HepG2 (cell line): ENCODE data around the gene SEC23IP. TPM values are rescaled to one million over a fixed set of nuclear protein-coding genes. Genes with fewer than 3 reads are reported as not detected.

Experiments
- ATAC-seq: fragments of 200-7000 bp; cut with Tn5 transposase; 3 replicates; pipeline ENCODE4 v1.9.1; 2020; ENCODE audit warnings: mild to moderate bottlenecking, moderate library complexity
- BruUV-seq: library from RNA; stranded (reverse); fragments of 400-500 nt; replicated peaks from 2 replicates; lab custom pipeline; 2021; lab: Mats Ljungman, UMichigan
- CTCF ChIA-PET: fragments of 300-600 bp; formaldehyde crosslinking; extraction: SDS; loops from one replicate; lab custom pipeline; 2021; ENCODE audit warnings: low total read pairs, inconsistent platforms, low intra/inter-chr PET ratio; lab: Yijun Ruan, JAX
- POLR2A ChIA-PET: fragments of 350-600 bp; sonication (Branson Sonifier 250); formaldehyde crosslinking; loops from one replicate; lab custom pipeline; 2020; ENCODE audit warnings: antibody characterized with exemption, inconsistent platforms; lab: Yijun Ruan, JAX
- DNase-seq: peaks from one replicate; pipeline ENCODE4 v3.0.0-alpha.2; 2015; ENCODE audit warnings: low spot score
- FAIRE-seq: peaks from 3 replicates; lab custom pipeline; 2011; peaks lifted over from hg19 to GRCh38; lab: Jason Lieb, UNC
- H2AFZ ChIP-seq: one replicate; pipeline ENCODE4 v1.6.1; 2011; ENCODE audit warnings: low read length, inconsistent platforms
- H3K27ac ChIP-seq: fragments of 300-600 bp; 3 replicates; pipeline ENCODE4 v1.8.0; 2011; ENCODE audit warnings: mixed run types, mild to moderate bottlenecking, mixed read lengths, low read length, inconsistent platforms; ENCODE audit not compliant: insufficient read depth; ENCODE audit errors: extremely low read length
- H3K27me3 ChIP-seq, 2 experiments: fragments of 200-600 bp in 1 of 2; 2 replicates in 1 of 2; 3 replicates in 1 of 2; pipeline versions ENCODE4 v1.6.0 to v1.8.0; 2011; ENCODE audit warnings: low read length in 2 of 2, mild to moderate bottlenecking in 2 of 2, moderate library complexity in 2 of 2, inconsistent platforms in 1 of 2; ENCODE audit not compliant: insufficient read depth in 2 of 2, control insufficient read depth in 1 of 2
- H3K36me3 ChIP-seq, 2 experiments: fragments of 200-600 bp in 1 of 2; replicated peaks in 1 of 2; 2 replicates in 1 of 2; 3 replicates in 1 of 2; pipeline versions ENCODE4 v1.5.1 to v1.8.0; 2011; ENCODE audit warnings: low read length in 2 of 2, inconsistent platforms in 1 of 2; ENCODE audit not compliant: insufficient read depth in 2 of 2, control insufficient read depth in 1 of 2
- H3K4me1 ChIP-seq: 2 replicates; pipeline ENCODE4 v1.5.1; 2012; ENCODE audit warnings: low read length, inconsistent platforms; ENCODE audit not compliant: insufficient read depth
- H3K4me2 ChIP-seq: 2 replicates; pipeline ENCODE4 v1.6.0; 2011; ENCODE audit warnings: low read depth, low read length, inconsistent platforms
- H3K4me3 ChIP-seq, 3 experiments: fragments of 200-600 bp in 1 of 3; sonication (generic), shearing (Covaris generic) in 1 of 3; replicated peaks in 1 of 3; 2 replicates each; pipeline ENCODE4 v1.5.1; 2011 to 2016; ENCODE audit warnings: low read length in 3 of 3, inconsistent platforms in 2 of 3, low read depth in 2 of 3, mild to moderate bottlenecking in 2 of 3, control low read depth in 1 of 3, mixed read lengths in 1 of 3; ENCODE audit not compliant: insufficient read depth in 1 of 3
- H3K79me2 ChIP-seq: one replicate; pipeline ENCODE4 v1.6.1; 2011; ENCODE audit warnings: low read length, inconsistent platforms; ENCODE audit not compliant: insufficient read depth
- H3K9ac ChIP-seq: 2 replicates; pipeline ENCODE4 v1.6.0; 2011; ENCODE audit warnings: mild to moderate bottlenecking, low read depth, low read length, inconsistent platforms; ENCODE audit not compliant: insufficient read depth
- H3K9me3 ChIP-seq: 2 replicates; pipeline ENCODE4 v1.5.1; 2012; ENCODE audit warnings: mild to moderate bottlenecking, low read length
- H4K20me1 ChIP-seq: 2 replicates; pipeline ENCODE4 v1.6.0; 2011; ENCODE audit warnings: inconsistent platforms, mild to moderate bottlenecking, low read length, moderate library complexity; ENCODE audit not compliant: insufficient read depth
- CBX5 ChIP-seq: sonication (generic); formaldehyde crosslinking; IDR thresholded peaks from 2 replicates; pipeline ENCODE4 v1.4.0; 2020; ENCODE audit warnings: missing genetic modification reagents, borderline replicate concordance
- HDAC6 ChIP-seq: fragments of 200-600 bp; sonication (generic); IDR thresholded peaks from 2 replicates; pipeline ENCODE4 v1.7.0; 2017; ENCODE audit warnings: mild to moderate bottlenecking, antibody characterized with exemption, low read length, low read depth
- HMG20B ChIP-seq: conservative IDR thresholded peaks from 2 replicates; pipeline ENCODE4 v1.6.1; 2016; ENCODE audit warnings: missing genetic modification reagents, missing compliant biosample characterization
- ISL2 ChIP-seq: sonication (generic); formaldehyde crosslinking; IDR thresholded peaks from 2 replicates; pipeline ENCODE4 v1.5.0; 2020; ENCODE audit warnings: missing genetic modification reagents
- KLF15 ChIP-seq: sonication (generic); formaldehyde crosslinking; IDR thresholded peaks from 2 replicates; pipeline ENCODE4 v1.8.1; 2023; ENCODE audit warnings: borderline replicate concordance, mild to moderate bottlenecking, inconsistent platforms, missing genetic modification reagents, mixed read lengths
- MBD4 ChIP-seq: IDR thresholded peaks from 2 replicates; pipeline ENCODE4 v1.6.1; 2012; ENCODE audit warnings: low read length, inconsistent platforms, borderline replicate concordance
- MTA3 ChIP-seq: sonication (generic); formaldehyde crosslinking; IDR thresholded peaks from 2 replicates; pipeline ENCODE4 v1.4.0; 2020; ENCODE audit warnings: missing genetic modification reagents
- PLSCR1 ChIP-seq: sonication (generic); formaldehyde crosslinking; IDR thresholded peaks from 2 replicates; pipeline ENCODE4 v1.5.0; 2020; ENCODE audit warnings: missing genetic modification reagents, mild to moderate bottlenecking, borderline replicate concordance
- POLR2AphosphoS2 ChIP-seq: IDR thresholded peaks from 2 replicates; pipeline ENCODE4 v1.6.1; 2011; ENCODE audit warnings: low read depth, low read length, improper control_type of control experiment
- PTBP1 ChIP-seq: fragments of 200-400 bp; formaldehyde crosslinking; IDR thresholded peaks from 2 replicates; pipeline ENCODE4 v1.6.1; 2018; ENCODE audit warnings: low read length, low read depth; ENCODE audit not compliant: poor library complexity, severe bottlenecking
- TCF7L2 ChIP-seq: IDR thresholded peaks from 2 replicates; pipeline ENCODE4 v1.6.1; 2011; ENCODE audit warnings: mild to moderate bottlenecking, low read depth, low read length, moderate library complexity
- ZMAT3 ChIP-seq: sonication (generic); formaldehyde crosslinking; conservative IDR thresholded peaks from 2 replicates; pipeline ENCODE4 v1.7.0; 2021; ENCODE audit warnings: missing genetic modification reagents
- ZNF20 ChIP-seq: sonication (generic); formaldehyde crosslinking; IDR thresholded peaks from 2 replicates; pipeline ENCODE4 v1.4.0; 2020; ENCODE audit warnings: mild to moderate bottlenecking, moderate library complexity, missing genetic modification reagents
- WGBS: methylation state at CpG from one replicate; pipeline ENCODE4 v1.1.6; 2017; ENCODE audit warnings: low lambda C conversion rate; 5-methylcytosine and 5-hydroxymethylcytosine counted together
- in situ Hi-C: cut with HindIII; loops from 2 replicates; pipeline ENCODE4 v1.10.0; 2017; ENCODE audit warnings: low pct_unique_long_range_greater_than_20kb; ENCODE audit not compliant: extremely low pct_ligation_motif_present
- intact Hi-C: fragments of 100-400 bp; cut with micrococcal nuclease; formaldehyde crosslinking; loops from one replicate; pipeline ENCODE4 v1.10.0; 2022; ENCODE audit not compliant: unreplicated experiment
- polyA plus RNA-seq, 8 experiments: library from polyadenylated mRNA; depleted of rRNA in 3 of 8; stranded (reverse) in 7 of 8; unstranded in 1 of 8; fragments of >200 nt; fragmentation: Illumina TruSeq in 4 of 8; extraction: Trizol in 4 of 8; gene quantifications; 2 replicates each; pipeline versions ENCODE4 v1.2.1 to v1.2.3, GENCODE V29; 2011 to 2016; ENCODE audit warnings: low read depth in 4 of 8, missing spikeins in 1 of 8, mixed read lengths in 1 of 8; ENCODE audit not compliant: insufficient read depth in 1 of 8
- total RNA-seq, 5 experiments: library from RNA; depleted of rRNA; stranded (reverse); fragments of >200 nt; fragmentation: Illumina TruSeq; extraction: Trizol; gene quantifications; 2 replicates each; pipeline ENCODE4 v1.2.3, GENCODE V29; 2016; ENCODE audit warnings: low read depth in 1 of 5
- TF ChIP-seq, protein P1 (sequence below): sonication (generic); formaldehyde crosslinking; IDR thresholded peaks from 2 replicates; pipeline ENCODE4 v1.4.0; 2020; ENCODE audit warnings: missing genetic modification reagents, low read depth, mild to moderate bottlenecking, borderline replicate concordance

Gene SEC23IP
- total and polyA plus RNA-seq, 2 of the 13 experiments (the other 11 are each of a cell fraction or from before 2014, with no cell fraction given): 32.3 to 57.7 TPM

GRCh38 chr10:119967066-119967465 lies 74.5 kb downstream of the SEC23IP start:
- Histone ChIP-seq H4K20me1 (no peaks in the 10 kb centered on the region), H3K9me3 (peaks cover 15% of the 10 kb centered on the region), H3K36me3 (no peaks in the 10 kb centered on the region), H3K27ac (no peak overlapping the region), H3K4me3 (no peak overlapping the region), H2AFZ (no peak overlapping the region), H3K4me2 (no peak overlapping the region), H3K79me2 (no peaks in the 10 kb centered on the region), H3K4me1 (no peaks in the 10 kb centered on the region), H3K9ac (no peak overlapping the region), H3K27me3 (no peaks in the 10 kb centered on the region)
- ChIA-PET POLR2A (no interaction called here), CTCF (no interaction called here)
- no TSS peak for BruUV-seq
- FAIRE-seq (no peak), DNase-seq (no peak), ATAC-seq (no peak)
- 6% methylated on average over 1 of the region's 1 CpG for WGBS
- no peak for TF ChIP-seq POLR2AphosphoS2
- no peak for TF ChIP-seq HMG20B (CRISPR knock-in tag)
- TF ChIP-seq TCF7L2: no peak
- TF ChIP-seq, protein P1, sequence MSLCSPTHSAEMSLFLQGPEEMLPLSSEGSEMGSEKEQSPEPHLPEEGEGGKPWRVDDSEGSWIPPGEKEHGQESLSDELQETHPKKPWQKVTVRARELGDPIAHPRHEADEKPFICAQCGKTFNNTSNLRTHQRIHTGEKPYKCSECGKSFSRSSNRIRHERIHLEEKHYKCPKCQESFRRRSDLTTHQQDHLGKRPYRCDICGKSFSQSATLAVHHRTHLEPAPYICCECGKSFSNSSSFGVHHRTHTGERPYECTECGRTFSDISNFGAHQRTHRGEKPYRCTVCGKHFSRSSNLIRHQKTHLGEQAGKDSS (CRISPR knock-in tag): no peak
- no peak for TF ChIP-seq ZNF20
- TF ChIP-seq MBD4: no peak
- TF ChIP-seq ISL2 (CRISPR knock-in tag): no peak
- TF ChIP-seq KLF15 (CRISPR knock-in tag): no peak
- no peak for TF ChIP-seq ZMAT3 (CRISPR knock-in tag)
- no peak for TF ChIP-seq HDAC6
- TF ChIP-seq MTA3: no peak
- TF ChIP-seq PLSCR1 (CRISPR knock-in tag): no peak
- no peak for TF ChIP-seq CBX5 (CRISPR knock-in tag)
- no peak for TF ChIP-seq PTBP1
- intact Hi-C loops (no loop called here), in situ Hi-C loops (no loop called here)
